HepG2 (cell line): ENCODE results near the gene TBR1. TPM values are rescaled to one million over a fixed set of nuclear protein-coding genes. Genes with fewer than 3 reads are reported as not detected.

Source experiments
- ATAC-seq: fragments of 200-7000 bp; cut with Tn5 transposase; 3 replicates; pipeline ENCODE4 v1.9.1; 2020; ENCODE audit warnings: mild to moderate bottlenecking, moderate library complexity
- BruUV-seq: library from RNA; stranded (reverse); fragments of 400-500 nt; replicated peaks from 2 replicates; lab custom pipeline; 2021; lab: Mats Ljungman, UMichigan
- CTCF ChIA-PET: fragments of 300-600 bp; formaldehyde crosslinking; extraction: SDS; loops from one replicate; lab custom pipeline; 2021; ENCODE audit warnings: low total read pairs, inconsistent platforms, low intra/inter-chr PET ratio; lab: Yijun Ruan, JAX
- POLR2A ChIA-PET: fragments of 350-600 bp; sonication (Branson Sonifier 250); formaldehyde crosslinking; loops from one replicate; lab custom pipeline; 2020; ENCODE audit warnings: antibody characterized with exemption, inconsistent platforms; lab: Yijun Ruan, JAX
- DNase-seq: peaks from one replicate; pipeline ENCODE4 v3.0.0-alpha.2; 2015; ENCODE audit warnings: low spot score
- FAIRE-seq: peaks from 3 replicates; lab custom pipeline; 2011; peaks lifted over from hg19 to GRCh38; lab: Jason Lieb, UNC
- H2AFZ ChIP-seq: one replicate; pipeline ENCODE4 v1.6.1; 2011; ENCODE audit warnings: low read length, inconsistent platforms
- H3K27ac ChIP-seq: fragments of 300-600 bp; 3 replicates; pipeline ENCODE4 v1.8.0; 2011; ENCODE audit warnings: mixed run types, mild to moderate bottlenecking, mixed read lengths, low read length, inconsistent platforms; ENCODE audit not compliant: insufficient read depth; ENCODE audit errors: extremely low read length
- H3K27me3 ChIP-seq, 2 experiments: fragments of 200-600 bp in 1 of 2; 2 replicates in 1 of 2; 3 replicates in 1 of 2; pipeline versions ENCODE4 v1.6.0 to v1.8.0; 2011; ENCODE audit warnings: low read length in 2 of 2, mild to moderate bottlenecking in 2 of 2, moderate library complexity in 2 of 2, inconsistent platforms in 1 of 2; ENCODE audit not compliant: insufficient read depth in 2 of 2, control insufficient read depth in 1 of 2
- H3K36me3 ChIP-seq, 2 experiments: fragments of 200-600 bp in 1 of 2; replicated peaks in 1 of 2; 2 replicates in 1 of 2; 3 replicates in 1 of 2; pipeline versions ENCODE4 v1.5.1 to v1.8.0; 2011; ENCODE audit warnings: low read length in 2 of 2, inconsistent platforms in 1 of 2; ENCODE audit not compliant: insufficient read depth in 2 of 2, control insufficient read depth in 1 of 2
- H3K4me1 ChIP-seq: 2 replicates; pipeline ENCODE4 v1.5.1; 2012; ENCODE audit warnings: low read length, inconsistent platforms; ENCODE audit not compliant: insufficient read depth
- H3K4me2 ChIP-seq: 2 replicates; pipeline ENCODE4 v1.6.0; 2011; ENCODE audit warnings: low read depth, low read length, inconsistent platforms
- H3K4me3 ChIP-seq, 3 experiments: fragments of 200-600 bp in 1 of 3; sonication (generic), shearing (Covaris generic) in 1 of 3; replicated peaks in 1 of 3; 2 replicates each; pipeline ENCODE4 v1.5.1; 2011 to 2016; ENCODE audit warnings: low read length in 3 of 3, inconsistent platforms in 2 of 3, low read depth in 2 of 3, mild to moderate bottlenecking in 2 of 3, control low read depth in 1 of 3, mixed read lengths in 1 of 3; ENCODE audit not compliant: insufficient read depth in 1 of 3
- H3K79me2 ChIP-seq: one replicate; pipeline ENCODE4 v1.6.1; 2011; ENCODE audit warnings: low read length, inconsistent platforms; ENCODE audit not compliant: insufficient read depth
- H3K9ac ChIP-seq: 2 replicates; pipeline ENCODE4 v1.6.0; 2011; ENCODE audit warnings: mild to moderate bottlenecking, low read depth, low read length, inconsistent platforms; ENCODE audit not compliant: insufficient read depth
- H3K9me3 ChIP-seq: 2 replicates; pipeline ENCODE4 v1.5.1; 2012; ENCODE audit warnings: mild to moderate bottlenecking, low read length
- H4K20me1 ChIP-seq: 2 replicates; pipeline ENCODE4 v1.6.0; 2011; ENCODE audit warnings: inconsistent platforms, mild to moderate bottlenecking, low read length, moderate library complexity; ENCODE audit not compliant: insufficient read depth
- ZBTB38 ChIP-seq: sonication (generic); formaldehyde crosslinking; IDR thresholded peaks from 2 replicates; pipeline ENCODE4 v1.5.1; 2020; ENCODE audit warnings: mild to moderate bottlenecking, missing genetic modification reagents
- ZFY ChIP-seq: sonication (generic); formaldehyde crosslinking; IDR thresholded peaks from 2 replicates; pipeline ENCODE4 v1.4.0; 2020; ENCODE audit warnings: missing genetic modification reagents
- ZNF646 ChIP-seq: sonication (generic); formaldehyde crosslinking; IDR thresholded peaks from 2 replicates; pipeline ENCODE4 v1.9.0; 2021; ENCODE audit warnings: mild to moderate bottlenecking, missing genetic modification reagents
- WGBS: methylation state at CpG from one replicate; pipeline ENCODE4 v1.1.6; 2017; ENCODE audit warnings: low lambda C conversion rate; 5-methylcytosine and 5-hydroxymethylcytosine counted together
- in situ Hi-C: cut with HindIII; loops from 2 replicates; pipeline ENCODE4 v1.10.0; 2017; ENCODE audit warnings: low pct_unique_long_range_greater_than_20kb; ENCODE audit not compliant: extremely low pct_ligation_motif_present
- intact Hi-C: fragments of 100-400 bp; cut with micrococcal nuclease; formaldehyde crosslinking; loops from one replicate; pipeline ENCODE4 v1.10.0; 2022; ENCODE audit not compliant: unreplicated experiment
- polyA plus RNA-seq, 8 experiments: library from polyadenylated mRNA; depleted of rRNA in 3 of 8; stranded (reverse) in 7 of 8; unstranded in 1 of 8; fragments of >200 nt; fragmentation: Illumina TruSeq in 4 of 8; extraction: Trizol in 4 of 8; gene quantifications; 2 replicates each; pipeline versions ENCODE4 v1.2.1 to v1.2.3, GENCODE V29; 2011 to 2016; ENCODE audit warnings: low read depth in 4 of 8, missing spikeins in 1 of 8, mixed read lengths in 1 of 8; ENCODE audit not compliant: insufficient read depth in 1 of 8
- total RNA-seq, 5 experiments: library from RNA; depleted of rRNA; stranded (reverse); fragments of >200 nt; fragmentation: Illumina TruSeq; extraction: Trizol; gene quantifications; 2 replicates each; pipeline ENCODE4 v1.2.3, GENCODE V29; 2016; ENCODE audit warnings: low read depth in 1 of 5

Gene TBR1
- total and polyA plus RNA-seq, 2 of the 13 experiments (the other 11 are each of a cell fraction or from before 2014, with no cell fraction given): not detected

GRCh38 chr2:161406316-161406715 is 9.8 kb upstream of the TBR1 start:
- Histone ChIP-seq H3K27ac (no peak overlapping the region), H3K9ac (no peak overlapping the region), H3K9me3 (no peaks in the 10 kb centered on the region), H3K27me3 (no peaks in the 10 kb centered on the region), H3K36me3 (peaks cover 6 to 17% of the 10 kb centered on the region in 2 experiments), H4K20me1 (no peaks in the 10 kb centered on the region), H3K4me2 (no peak overlapping the region), H3K79me2 (no peaks in the 10 kb centered on the region)
- ATAC-seq: no peak
- no TSS peak for BruUV-seq
- WGBS: 94% methylated on average over 5 of the region's 5 CpGs
- no peak for DNase-seq
- FAIRE-seq: no peak
- POLR2A ChIA-PET: no interaction called here
- intact Hi-C loops (no loop called here), in situ Hi-C loops (no loop called here)
- TF ChIP-seq ZBTB38 (CRISPR knock-in tag) (no peak), ZNF646 (CRISPR knock-in tag) (no peak), ZFY (CRISPR knock-in tag) (no peak)
- TF ChIP-seq, all 625 proteins: peak for 0
- no peak overlapping the region for H2AFZ ChIP-seq
- no peaks in the 10 kb centered on the region for H3K4me1 ChIP-seq
- CTCF ChIA-PET: no interaction called here
- no peak overlapping the region for H3K4me3 ChIP-seq
